HepG2 (cell line): ENCODE measurements around the gene SOCS3. TPM values are rescaled to one million over a fixed set of nuclear protein-coding genes. Genes with fewer than 3 reads are reported as not detected.

ENCODE experiments used
- ATF1 ChIP-seq: IDR thresholded peaks from 2 replicates; pipeline ENCODE4 v1.6.1; 2016; ENCODE audit warnings: mild to moderate bottlenecking, control low read depth
- E2F2 ChIP-seq: sonication (generic); formaldehyde crosslinking; IDR thresholded peaks from 2 replicates; pipeline ENCODE4 v1.4.0; 2020; ENCODE audit warnings: missing genetic modification reagents, borderline replicate concordance
- KDM1A ChIP-seq: IDR thresholded peaks from 2 replicates; pipeline ENCODE4 v1.6.1; 2016; ENCODE audit warnings: missing compliant biosample characterization
- KDM2A ChIP-seq: sonication (generic); formaldehyde crosslinking; IDR thresholded peaks from 2 replicates; pipeline ENCODE4 v1.4.0; 2020; ENCODE audit warnings: low read depth, missing genetic modification reagents, borderline replicate concordance
- MXD3 ChIP-seq: IDR thresholded peaks from 2 replicates; pipeline ENCODE4 v1.6.1; 2016; ENCODE audit warnings: mild to moderate bottlenecking, missing biosample characterization, missing genetic modification reagents
- RELA ChIP-seq: sonication (generic); formaldehyde crosslinking; IDR thresholded peaks from 2 replicates; pipeline ENCODE4 v1.4.0; 2020; ENCODE audit warnings: missing genetic modification reagents
- SRSF1 ChIP-seq: fragments of 200-400 bp; formaldehyde crosslinking; optimal IDR thresholded peaks from 2 replicates; pipeline ENCODE3; 2017; ENCODE audit warnings: mild to moderate bottlenecking, low read depth, low read length, moderate library complexity
- ZBTB7B ChIP-seq: sonication (generic); formaldehyde crosslinking; IDR thresholded peaks from 2 replicates; pipeline ENCODE4 v1.4.0; 2020; ENCODE audit warnings: missing genetic modification reagents
- ZKSCAN5 ChIP-seq: sonication (generic); formaldehyde crosslinking; IDR thresholded peaks from 2 replicates; pipeline ENCODE4 v1.5.1; 2020; ENCODE audit warnings: mild to moderate bottlenecking, missing genetic modification reagents
- ZNF646 ChIP-seq: sonication (generic); formaldehyde crosslinking; IDR thresholded peaks from 2 replicates; pipeline ENCODE4 v1.9.0; 2021; ENCODE audit warnings: mild to moderate bottlenecking, missing genetic modification reagents
- ZNF713 ChIP-seq: sonication (generic); formaldehyde crosslinking; IDR thresholded peaks from 2 replicates; pipeline ENCODE4 v1.4.0; 2020; ENCODE audit warnings: mild to moderate bottlenecking, missing genetic modification reagents
- ZNF766 ChIP-seq: sonication (generic); formaldehyde crosslinking; IDR thresholded peaks from 2 replicates; pipeline ENCODE4 v1.5.0; 2020; ENCODE audit warnings: missing genetic modification reagents, borderline replicate concordance
- ZNF781 ChIP-seq: sonication (generic); formaldehyde crosslinking; IDR thresholded peaks from 2 replicates; pipeline ENCODE4 v1.5.1; 2020; ENCODE audit warnings: borderline replicate concordance, mild to moderate bottlenecking, missing genetic modification reagents; ENCODE audit errors: not compliant biosample characterization
- polyA plus RNA-seq, 8 experiments: library from polyadenylated mRNA; depleted of rRNA in 3 of 8; stranded (reverse) in 7 of 8; unstranded in 1 of 8; fragments of >200 nt; fragmentation: Illumina TruSeq in 4 of 8; extraction: Trizol in 4 of 8; gene quantifications; 2 replicates each; pipeline versions ENCODE4 v1.2.1 to v1.2.3, GENCODE V29; 2011 to 2016; ENCODE audit warnings: low read depth in 4 of 8, missing spikeins in 1 of 8, mixed read lengths in 1 of 8; ENCODE audit not compliant: insufficient read depth in 1 of 8
- total RNA-seq, 5 experiments: library from RNA; depleted of rRNA; stranded (reverse); fragments of >200 nt; fragmentation: Illumina TruSeq; extraction: Trizol; gene quantifications; 2 replicates each; pipeline ENCODE4 v1.2.3, GENCODE V29; 2016; ENCODE audit warnings: low read depth in 1 of 5
- TF ChIP-seq, protein P1 (sequence below): sonication (generic); formaldehyde crosslinking; IDR thresholded peaks from 2 replicates; pipeline ENCODE4 v1.5.1; 2020; ENCODE audit warnings: missing genetic modification reagents, mild to moderate bottlenecking, borderline replicate concordance
- TF ChIP-seq, protein P2 (sequence below): sonication (generic); formaldehyde crosslinking; IDR thresholded peaks from 2 replicates; pipeline ENCODE4 v1.8.0; 2022; ENCODE audit warnings: missing genetic modification reagents, mild to moderate bottlenecking, inconsistent platforms, borderline replicate concordance

Gene SOCS3
- total and polyA plus RNA-seq, 2 of the 13 experiments (the other 11 are each of a cell fraction or from before 2014, with no cell fraction given): 0.77 to 2.4 TPM

DNA sequence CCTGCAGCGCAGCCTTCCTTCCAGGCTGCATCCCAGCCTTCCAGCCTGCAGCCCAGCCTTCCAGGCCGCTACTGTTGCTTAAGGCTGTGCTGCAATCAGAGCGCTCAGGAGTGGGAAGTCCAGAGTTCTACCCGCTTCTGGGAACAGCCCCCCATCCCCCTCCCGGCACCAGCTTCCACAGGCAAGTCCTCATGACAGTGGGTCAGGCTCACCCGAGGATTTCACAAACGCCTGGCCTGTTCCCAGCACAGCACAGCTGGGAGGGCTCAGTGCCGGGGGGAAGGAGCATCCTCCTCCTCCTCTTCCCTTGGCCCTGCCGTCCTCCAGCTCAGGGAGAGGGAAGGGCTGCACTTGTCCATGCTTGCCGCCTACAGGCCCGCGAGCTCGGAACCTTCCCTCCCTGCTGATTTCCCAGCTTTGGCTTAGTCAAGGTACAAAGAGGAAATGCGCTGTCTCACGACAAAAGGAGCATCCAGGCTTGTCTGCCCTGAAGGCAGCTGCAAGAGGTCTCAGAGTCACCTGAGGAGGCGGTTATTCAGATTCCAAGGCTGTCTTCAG lies 8.3 kb downstream of the SOCS3 start (continued):
- TF ChIP-seq ZNF781: no peak
- peak; percentile 69; the same call in 1 of the 2 replicates for TF ChIP-seq KDM2A (CRISPR knock-in tag)
- TF ChIP-seq MXD3: 0 out of 2 replicates have a peak, but pooled peaks have one; percentile 18
- no peak for TF ChIP-seq ZBTB7B (CRISPR knock-in tag)
- no peak for TF ChIP-seq ZNF766 (CRISPR knock-in tag)
- peak; percentile 60; the same call in 1 of the 2 replicates for TF ChIP-seq KDM1A (CRISPR knock-in tag)
- no peak for TF ChIP-seq SRSF1
- TF ChIP-seq ZKSCAN5 (CRISPR knock-in tag): no peak
- TF ChIP-seq ZNF646: no peak
- TF ChIP-seq, protein P1, sequence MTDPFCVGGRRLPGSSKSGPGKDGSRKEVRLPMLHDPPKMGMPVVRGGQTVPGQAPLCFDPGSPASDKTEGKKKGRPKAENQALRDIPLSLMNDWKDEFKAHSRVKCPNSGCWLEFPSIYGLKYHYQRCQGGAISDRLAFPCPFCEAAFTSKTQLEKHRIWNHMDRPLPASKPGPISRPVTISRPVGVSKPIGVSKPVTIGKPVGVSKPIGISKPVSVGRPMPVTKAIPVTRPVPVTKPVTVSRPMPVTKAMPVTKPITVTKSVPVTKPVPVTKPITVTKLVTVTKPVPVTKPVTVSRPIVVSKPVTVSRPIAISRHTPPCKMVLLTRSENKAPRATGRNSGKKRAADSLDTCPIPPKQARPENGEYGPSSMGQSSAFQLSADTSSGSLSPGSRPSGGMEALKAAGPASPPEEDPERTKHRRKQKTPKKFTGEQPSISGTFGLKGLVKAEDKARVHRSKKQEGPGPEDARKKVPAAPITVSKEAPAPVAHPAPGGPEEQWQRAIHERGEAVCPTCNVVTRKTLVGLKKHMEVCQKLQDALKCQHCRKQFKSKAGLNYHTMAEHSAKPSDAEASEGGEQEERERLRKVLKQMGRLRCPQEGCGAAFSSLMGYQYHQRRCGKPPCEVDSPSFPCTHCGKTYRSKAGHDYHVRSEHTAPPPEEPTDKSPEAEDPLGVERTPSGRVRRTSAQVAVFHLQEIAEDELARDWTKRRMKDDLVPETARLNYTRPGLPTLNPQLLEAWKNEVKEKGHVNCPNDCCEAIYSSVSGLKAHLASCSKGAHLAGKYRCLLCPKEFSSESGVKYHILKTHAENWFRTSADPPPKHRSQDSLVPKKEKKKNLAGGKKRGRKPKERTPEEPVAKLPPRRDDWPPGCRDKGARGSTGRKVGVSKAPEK (CRISPR knock-in tag): no peak
- no peak for TF ChIP-seq E2F2 (CRISPR knock-in tag)
- TF ChIP-seq ZNF713 (CRISPR knock-in tag): no peak
- no peak for TF ChIP-seq RELA
- TF ChIP-seq, protein P2, sequence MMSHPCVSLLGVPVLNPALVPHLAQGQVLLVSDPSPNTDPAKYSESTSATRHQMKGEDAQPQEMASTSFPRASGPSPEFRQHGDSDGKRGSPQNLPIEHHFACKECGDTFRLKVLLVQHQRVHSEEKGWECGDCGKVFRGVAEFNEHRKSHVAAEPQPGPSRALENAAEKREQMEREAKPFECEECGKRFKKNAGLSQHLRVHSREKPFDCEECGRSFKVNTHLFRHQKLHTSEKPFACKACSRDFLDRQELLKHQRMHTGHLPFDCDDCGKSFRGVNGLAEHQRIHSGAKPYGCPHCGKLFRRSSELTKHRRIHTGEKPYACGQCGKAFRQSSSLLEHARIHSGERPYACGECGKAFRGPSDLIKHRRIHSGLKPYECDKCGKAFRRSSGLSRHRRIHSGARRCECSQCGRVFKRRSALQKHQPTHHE (CRISPR knock-in tag): no peak
- no peak for TF ChIP-seq ATF1 (CRISPR knock-in tag)
